Stimulated activated CD8-positive, alpha-beta memory T cell treated with anti-CD3 and anti-CD28 coated beads, Interleukin-2, amount 100 ng/mL, for 48 hours (primary cell): ENCODE results near the gene MRE11.
"Not testable (repeated sequence)": the region's sequence is repeated elsewhere in the genome, so short reads cannot be mapped to it uniquely, and the experiment has no call there.

ENCODE experiments used
- DNase-seq, 2 donors: peaks; one replicate each; pipeline ENCODE4 v3.0.0-alpha.2; 2020; ENCODE audit warnings: low read depth in 2 of 2

MRE11 gene

DNA sequence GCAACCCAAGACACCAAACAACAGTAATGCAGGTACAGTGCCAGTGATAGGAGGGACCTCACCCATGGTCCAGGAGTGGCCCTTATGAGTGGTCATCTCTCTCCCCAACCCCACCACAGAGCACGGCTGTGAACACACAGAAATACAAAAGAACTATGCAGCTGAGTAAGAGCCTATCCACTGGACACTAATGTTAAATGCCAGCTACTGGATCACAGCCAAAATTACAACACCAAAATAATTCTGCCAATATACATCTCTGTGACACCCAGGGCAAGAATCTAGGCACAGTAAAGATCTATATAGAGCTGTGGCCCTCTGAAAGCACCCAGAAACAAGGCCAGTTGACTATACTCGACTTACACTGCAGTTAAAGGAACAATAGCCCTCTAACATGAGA is 69.6 kb downstream of the MRE11 start:
- no peak for DNase-seq

DNA sequence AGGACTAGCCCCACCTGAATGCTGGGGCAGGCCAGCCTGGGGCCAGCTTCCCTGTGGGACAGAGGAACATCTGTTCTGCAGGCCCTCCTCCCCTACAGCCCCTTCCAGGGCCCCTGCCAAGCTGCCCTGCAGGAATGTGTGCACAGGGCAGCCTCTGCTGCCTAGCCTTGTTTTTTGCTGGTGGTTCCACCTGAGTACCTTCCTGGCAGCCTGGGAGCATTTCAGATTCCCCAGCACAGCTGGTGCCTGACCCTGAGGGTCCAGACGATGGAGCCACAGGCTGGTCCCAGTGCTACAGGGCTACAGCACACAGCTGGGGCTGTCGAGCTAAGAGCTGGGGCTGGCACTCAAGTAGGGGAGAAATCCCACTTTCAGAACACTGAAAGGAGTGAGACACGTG is 70.1 kb downstream of the MRE11 start:
- no peak for DNase-seq

DNA sequence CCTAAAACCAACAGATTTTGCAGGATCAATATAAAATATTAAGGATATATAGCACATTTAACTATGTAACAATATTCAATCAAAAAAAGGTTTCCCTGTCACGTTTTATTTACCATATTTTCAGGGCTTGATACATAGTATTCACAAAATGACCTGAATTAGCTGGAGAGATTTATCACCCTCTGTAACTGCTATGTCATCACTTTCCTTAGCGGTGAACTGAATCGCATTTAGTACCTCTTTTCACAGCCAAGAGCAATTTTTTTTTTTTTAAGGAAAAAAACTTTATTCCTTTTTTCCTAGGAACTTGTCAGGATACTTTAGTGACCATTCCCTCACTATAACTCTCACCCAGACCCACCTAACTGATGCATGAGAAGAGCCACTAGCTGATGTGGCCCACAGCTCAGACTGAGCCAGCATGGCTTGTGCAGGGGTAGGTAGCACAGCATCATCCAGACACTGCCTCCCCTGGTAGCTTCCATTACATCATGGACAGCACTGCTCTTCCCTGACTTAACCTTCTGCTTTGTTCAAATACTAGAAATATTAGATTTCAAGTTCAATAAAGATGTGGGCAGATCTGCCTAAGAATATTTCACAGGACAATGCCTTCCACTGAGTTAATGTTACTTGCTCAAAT is 75.4 kb downstream of the MRE11 start:
- no peak for DNase-seq

DNA sequence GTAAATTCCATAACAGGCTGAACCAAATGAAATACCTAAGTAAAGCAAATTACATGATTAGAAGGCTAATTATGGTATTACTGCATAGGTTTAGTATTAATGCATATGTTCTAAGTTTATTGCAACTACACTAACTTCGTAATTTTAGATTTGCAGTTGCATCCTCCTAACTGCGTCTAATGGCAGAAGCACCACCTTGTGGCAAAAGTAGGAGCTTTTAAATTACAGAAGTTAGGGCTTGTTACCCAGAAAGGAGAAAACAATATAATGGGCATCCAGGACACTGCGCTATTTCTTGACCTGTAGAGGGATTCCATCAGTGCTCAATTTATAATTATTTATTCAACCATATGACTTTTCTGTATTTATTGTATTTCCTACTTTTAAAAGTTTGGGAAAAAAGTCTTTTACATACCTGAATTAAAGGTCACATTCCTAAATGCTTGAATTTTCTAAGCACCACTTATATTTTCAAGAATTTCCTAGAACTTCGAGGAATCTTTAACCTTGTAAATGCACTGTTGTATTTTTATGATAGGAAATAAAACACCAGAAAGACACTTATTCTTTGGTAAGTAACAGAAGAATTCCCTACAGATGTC is 76.2 kb downstream of the MRE11 start:
- DNase-seq = no peak

DNA sequence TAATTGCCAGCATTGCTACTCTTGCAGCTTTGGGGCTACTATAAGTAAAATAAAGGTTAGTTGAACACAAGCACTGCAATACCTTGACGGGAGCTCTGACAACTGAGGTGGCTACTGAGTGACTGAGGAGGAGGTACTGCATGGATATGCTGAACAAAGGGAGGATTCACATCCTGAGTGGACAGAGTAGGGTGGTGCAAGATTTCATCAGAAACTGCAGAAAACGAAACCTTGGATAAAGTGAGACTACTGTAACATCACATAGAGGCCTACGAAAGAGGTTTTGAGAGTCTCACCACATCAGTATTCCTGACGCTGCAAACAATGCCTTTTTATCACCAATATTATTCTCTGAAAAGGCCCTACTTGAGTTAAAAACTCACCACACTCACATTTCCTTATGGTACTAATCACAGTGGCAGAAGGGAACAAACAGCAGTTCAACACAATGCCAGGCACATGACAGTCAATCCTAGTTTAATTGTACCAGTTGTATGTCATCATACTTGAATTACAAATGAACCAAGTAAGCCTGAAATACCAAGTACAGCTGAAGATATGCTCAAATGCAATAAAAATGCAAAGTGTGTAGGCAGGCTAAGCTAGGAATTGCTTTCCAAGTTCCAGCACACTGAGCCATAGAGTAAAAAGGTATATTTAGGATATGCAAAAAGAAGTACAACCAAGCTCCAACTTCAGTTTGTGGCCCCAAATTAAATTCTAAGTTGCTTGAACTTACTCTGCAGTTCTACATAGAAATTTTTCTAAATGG is 88.4 kb downstream of the MRE11 start:
- DNase-seq = no peak

DNA sequence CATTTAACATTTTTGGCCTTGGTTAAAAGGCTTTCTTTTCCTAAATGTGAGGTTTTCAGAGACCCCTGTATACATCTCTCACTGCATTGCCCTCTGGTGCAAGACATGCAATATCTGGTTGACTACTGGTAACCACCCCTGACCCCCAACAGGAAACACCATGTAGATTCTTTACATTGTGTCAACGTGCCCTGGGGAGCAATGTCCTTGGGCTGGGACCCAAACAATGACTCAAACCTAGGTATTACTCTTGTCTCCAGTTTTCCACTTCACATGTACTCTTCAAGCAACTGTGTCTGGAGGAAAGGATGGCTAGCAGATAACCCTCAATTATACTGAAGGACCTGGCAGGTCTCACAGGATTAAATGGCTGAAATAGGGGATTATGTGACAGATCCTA is 91.3 kb downstream of the MRE11 start:
- DNase-seq = no peak

DNA sequence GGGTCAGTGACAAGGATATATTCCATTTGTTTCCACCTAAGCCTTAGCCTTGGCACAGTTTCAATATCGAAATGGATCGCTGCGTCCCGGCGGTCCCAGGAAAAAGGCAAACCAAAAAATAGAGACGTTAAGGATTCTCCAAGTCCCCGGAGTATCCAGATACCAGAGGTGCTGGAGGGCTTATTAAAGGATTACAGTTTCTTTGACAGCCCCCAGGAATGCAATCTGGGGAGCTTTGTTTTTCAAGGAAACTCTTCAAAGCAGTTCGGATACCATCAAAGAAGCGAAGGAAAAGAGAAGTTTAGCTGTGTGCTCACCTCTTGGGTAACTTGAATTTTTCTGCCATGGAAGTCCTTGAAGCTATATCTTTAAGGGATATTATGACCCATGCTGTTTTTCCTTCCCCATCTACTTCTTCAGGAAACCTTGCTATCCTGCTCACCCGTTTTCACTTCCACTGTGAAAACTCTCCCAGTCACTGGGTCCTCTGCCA is 91.8 kb downstream of the MRE11 start:
- no peak for DNase-seq

DNA sequence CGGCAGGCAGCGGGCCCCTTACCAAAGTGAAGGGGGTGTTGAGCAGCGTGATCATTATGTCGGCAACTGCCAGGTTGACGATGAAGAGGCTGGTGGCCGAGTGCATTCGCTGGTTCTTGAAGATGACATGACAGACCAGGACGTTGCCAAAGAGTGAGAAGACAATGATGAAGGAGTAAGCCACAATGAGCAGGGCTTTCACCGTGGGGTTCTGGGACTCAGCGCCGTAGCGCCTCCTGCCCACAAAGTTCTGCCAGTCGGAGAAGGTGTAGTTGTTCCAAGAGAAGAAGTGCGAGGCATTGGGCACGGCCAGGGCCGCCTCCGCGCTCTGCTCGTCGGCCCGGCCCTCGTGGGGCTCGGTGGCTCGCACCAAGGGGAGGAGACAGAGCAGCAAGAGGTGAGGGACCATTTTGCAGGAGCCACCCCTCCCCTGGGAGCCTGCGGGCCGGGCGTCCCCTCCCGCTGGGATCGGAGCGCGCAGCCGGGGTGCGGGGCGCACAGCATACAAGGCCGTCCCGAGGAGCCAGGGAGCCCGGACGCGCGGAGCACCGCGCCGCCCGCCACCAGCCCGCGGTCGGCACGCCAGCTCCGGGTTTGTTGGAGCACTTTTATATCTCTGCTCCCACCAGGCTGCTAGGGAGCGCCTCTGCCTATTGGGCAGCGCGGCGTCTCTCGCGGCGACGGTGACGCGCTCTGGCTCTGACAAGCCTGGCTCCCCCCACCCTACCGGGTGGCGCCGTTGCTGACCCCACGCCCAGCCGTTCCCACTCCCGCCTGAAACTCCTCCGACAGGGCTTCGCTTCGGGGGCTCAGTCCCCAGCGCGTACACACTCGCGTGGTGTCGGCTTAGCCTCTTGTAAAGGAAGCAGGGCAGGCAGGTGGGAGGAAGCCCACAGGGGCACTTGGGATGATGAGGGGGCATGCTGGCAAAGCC is 92.5 kb downstream of the MRE11 start, which contains the start of gene GPR83:
GPR83 (minus strand) TSS at position 581 of the 934 bp plus-strand sequence; CDS start at position 409, 172 bp downstream.
- no peak for DNase-seq

DNA sequence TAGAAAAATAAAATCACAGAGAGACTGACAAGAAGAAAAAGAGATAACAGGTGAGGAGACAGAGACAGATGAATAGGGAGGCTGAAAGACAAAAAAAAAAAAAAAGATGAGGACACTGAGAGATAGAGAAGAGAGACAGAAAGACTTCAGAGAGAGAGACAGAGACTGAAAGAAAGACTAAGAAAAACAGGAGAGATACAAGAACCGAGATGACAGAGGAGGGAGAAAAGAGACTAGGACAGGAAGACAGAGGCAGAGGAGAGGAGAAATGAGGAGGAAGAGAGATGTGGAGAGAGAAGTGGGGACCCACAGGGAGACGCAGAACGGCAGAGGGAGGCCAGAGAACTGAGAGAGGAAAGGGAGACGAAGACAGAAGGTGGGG is 93.2 kb downstream of the MRE11 start:
- DNase-seq = no peak

DNA sequence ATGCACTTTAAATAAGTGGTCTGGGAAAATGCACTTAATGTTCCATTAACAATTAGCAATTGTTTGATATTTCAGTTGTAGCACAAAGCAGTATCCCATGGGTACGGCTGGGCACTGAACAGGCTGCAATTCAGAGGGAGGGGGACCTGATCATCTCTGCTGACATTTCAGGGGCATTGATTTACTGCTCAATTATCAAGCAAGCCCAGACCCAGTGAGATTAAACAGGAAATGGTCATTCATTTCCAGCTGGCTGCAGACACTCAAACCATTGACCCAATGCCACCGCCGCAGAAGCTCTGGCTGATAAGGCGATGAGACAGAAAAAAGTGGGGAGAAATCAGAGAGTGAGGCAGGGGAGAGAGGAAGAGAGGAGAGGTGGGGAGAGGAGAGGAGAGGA is 93.6 kb downstream of the MRE11 start:
- DNase-seq = no peak

DNA sequence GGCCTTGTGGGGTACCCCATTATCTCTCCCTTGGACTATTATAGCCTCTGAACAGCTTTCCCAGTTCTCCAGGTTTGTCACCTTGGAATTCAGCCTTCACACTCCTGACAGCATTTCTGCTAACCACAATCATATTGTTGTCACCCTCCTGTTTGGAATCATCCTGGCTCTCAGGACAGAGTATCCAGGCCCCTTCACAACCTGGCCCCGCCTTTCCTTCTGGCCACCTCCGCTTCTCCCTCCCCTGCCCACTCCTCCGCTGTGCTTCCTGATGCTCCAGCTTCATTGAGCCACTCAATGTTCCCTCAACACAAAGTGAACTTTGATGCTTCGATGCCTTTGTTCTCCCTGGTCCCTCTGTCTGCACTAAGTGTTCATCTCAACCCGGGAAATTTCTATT is 95.5 kb downstream of the MRE11 start:
- no peak for DNase-seq

DNA sequence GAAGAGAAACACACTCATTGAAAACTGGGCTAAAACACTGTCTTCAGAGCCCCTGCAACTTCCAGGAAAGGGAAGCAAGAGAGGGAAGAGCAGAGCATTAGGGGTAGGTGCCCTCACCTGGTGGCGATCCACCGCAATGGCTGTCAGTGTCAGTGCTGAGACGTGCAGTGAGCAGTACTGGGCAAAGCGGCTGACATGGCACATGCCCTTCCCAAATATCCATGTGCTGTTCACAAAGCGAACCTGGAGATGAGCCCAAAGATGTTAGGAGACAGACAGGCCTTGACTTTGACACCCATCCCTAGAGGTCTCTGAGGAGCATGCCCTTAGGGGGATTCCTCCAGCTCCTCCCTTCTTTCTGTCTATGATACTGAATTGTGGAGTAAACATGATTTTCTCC is 97.4 kb downstream of the MRE11 start:
- no peak for DNase-seq

DNA sequence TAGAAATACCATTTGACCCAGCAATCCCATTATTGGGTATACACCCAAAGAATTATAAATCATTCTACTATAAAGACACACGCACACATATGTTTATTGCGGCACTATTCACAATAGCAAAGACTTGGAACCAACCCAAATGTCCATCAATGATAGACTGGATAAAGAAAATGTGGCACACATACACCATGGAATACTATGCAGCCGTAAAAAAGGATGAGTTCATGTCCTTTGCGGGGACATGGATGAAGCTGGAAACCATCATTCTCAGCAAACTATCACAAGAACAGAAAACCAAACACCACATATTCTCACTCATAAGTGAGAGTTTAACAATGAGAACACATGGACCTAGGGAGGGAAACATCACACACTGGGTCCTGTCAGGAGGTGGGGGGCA is 101.7 kb downstream of the MRE11 start:
- not testable (repeated sequence) for DNase-seq

DNA sequence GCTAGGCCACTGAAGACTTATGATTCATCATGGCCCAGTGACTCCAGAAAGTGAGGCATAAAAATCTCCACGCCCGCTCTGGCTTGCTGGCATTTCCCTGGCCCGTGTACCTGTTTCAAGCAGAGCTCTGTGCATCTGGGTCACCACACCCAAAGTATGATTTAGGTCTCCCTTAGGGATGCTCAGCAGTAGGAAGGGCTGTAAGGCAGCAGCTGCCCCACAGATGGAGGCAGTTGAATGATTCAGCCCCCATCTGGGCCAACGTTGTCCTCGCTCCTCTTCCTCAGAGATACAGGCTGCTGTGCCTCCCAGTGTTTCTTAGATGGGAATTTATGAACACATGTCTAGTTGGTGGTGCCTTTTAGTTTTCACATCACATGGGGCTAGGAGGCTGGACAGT is 114.0 kb downstream of the MRE11 start:
- DNase-seq = no peak

DNA sequence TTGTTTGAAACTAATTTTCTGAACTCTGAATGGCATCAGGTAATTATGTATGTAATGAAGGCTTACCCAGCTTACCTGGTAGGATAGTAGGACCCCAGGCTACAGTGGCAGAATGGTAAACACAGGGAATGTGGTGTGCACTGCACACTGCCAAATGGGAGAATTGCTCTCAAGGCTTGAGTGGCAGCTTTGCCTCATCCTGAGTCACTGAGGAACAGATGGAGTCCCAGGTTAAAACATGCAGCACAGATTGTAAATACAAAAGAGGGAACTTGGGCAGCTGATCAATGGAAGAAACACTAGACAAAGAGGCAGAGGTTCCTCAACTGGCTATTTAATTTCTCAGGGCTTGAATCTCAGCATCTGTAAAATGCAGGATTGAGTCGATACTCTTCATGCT is 116.8 kb downstream of the MRE11 start:
- no peak for DNase-seq

DNA sequence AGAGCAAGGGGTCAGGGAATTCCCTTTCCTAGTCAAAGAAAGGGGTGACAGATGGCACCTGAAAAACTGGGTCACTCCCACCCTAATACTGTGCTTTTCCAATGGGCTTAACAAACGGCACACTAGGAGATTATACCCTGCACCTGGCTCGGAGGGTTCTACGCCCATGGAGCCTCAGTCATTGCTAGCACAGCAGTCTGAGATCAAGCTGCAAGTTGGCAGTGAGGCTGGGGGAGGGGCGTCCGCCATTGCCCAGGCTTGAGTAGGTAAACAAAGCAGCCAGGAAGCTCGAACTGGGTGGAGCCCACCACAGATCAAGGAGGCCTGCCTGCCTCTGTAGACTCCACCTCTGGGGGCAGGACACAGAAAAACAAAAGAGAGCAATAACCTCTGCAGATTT is 123.1 kb downstream of the MRE11 start:
- DNase-seq = not testable (repeated sequence)
